ENCODE measurements around the gene GNG11.

- TF ChIP-seq CTCF (IDR thresholded peaks at IDR 0.05) = no peak
- TF ChIP-seq POLR2A (IDR thresholded peaks at IDR 0.05) = no peak
Observed at GRCh38 chr7:93968911-93969620, 47.5 kb downstream of the GNG11 start.
